Liver (tissue), 3 donors: ENCODE measurements around the gene UBQLNL.

ENCODE experiments used
- MAX ChIP-seq: IDR thresholded peaks from 2 replicates; pipeline ENCODE4 v1.6.1; 2016; ENCODE audit warnings: antibody characterized with exemption
- RAD21 ChIP-seq, 2 donors: IDR thresholded peaks; 2 replicates each; pipeline ENCODE4 v1.6.1; 2016; ENCODE audit warnings: antibody characterized with exemption in 2 of 2, mild to moderate bottlenecking in 2 of 2
- REST ChIP-seq: IDR thresholded peaks from 2 replicates; pipeline ENCODE4 v1.6.1; 2016; ENCODE audit warnings: antibody characterized with exemption, mild to moderate bottlenecking
- SP1 ChIP-seq: IDR thresholded peaks from 2 replicates; pipeline ENCODE4 v1.6.1; 2018; ENCODE audit warnings: antibody characterized with exemption, mild to moderate bottlenecking
- ZBTB33 ChIP-seq: IDR thresholded peaks from 2 replicates; pipeline ENCODE4 v1.6.1; 2016; ENCODE audit warnings: antibody characterized with exemption
- TF ChIP-seq, protein P1 (sequence below): fragments of 150-350 bp; IDR thresholded peaks from 2 replicates; pipeline ENCODE4 v1.5.1; 2017; ENCODE audit warnings: improper control_type of control experiment, low read depth, low read length; ENCODE audit not compliant: missing input control
- donor health status: healthy.
- donor health status: healthy.

DNA sequence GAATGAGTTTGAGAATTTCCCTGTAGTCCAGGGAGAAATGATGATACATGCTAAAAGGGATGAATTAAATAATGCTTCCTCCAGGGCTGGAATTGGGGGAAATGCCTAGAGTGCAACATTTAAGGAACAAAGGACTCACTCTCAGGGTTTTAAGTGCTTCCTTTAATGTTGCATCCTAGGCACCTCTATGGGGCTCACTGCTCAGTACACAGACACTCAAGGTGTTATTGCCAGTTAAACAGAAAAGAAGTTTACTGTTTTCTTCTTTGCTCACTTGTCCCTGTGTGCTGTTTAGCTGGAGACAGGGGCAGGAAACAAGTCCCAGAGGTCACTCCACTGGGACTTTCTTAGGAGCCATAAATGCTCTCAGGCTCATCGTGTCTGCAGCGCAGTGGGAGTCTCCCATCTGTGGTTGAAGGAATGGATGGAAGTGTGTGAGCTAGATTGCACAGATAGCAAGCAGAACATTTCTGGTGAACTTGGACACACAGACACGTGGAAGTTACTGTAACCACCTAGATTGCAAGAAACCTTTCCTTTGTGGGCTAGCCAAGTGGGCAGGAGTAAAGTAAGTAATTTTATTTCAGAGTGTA is 40.2 kb upstream of the UBQLNL start:
- TF ChIP-seq, protein P1, sequence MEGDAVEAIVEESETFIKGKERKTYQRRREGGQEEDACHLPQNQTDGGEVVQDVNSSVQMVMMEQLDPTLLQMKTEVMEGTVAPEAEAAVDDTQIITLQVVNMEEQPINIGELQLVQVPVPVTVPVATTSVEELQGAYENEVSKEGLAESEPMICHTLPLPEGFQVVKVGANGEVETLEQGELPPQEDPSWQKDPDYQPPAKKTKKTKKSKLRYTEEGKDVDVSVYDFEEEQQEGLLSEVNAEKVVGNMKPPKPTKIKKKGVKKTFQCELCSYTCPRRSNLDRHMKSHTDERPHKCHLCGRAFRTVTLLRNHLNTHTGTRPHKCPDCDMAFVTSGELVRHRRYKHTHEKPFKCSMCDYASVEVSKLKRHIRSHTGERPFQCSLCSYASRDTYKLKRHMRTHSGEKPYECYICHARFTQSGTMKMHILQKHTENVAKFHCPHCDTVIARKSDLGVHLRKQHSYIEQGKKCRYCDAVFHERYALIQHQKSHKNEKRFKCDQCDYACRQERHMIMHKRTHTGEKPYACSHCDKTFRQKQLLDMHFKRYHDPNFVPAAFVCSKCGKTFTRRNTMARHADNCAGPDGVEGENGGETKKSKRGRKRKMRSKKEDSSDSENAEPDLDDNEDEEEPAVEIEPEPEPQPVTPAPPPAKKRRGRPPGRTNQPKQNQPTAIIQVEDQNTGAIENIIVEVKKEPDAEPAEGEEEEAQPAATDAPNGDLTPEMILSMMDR: no peak
- TF ChIP-seq ZBTB33 (no peak), REST (no peak), RAD21 (IDR thresholded peaks at IDR 0.05) (no peak), MAX (no peak), SP1 (no peak)
